ENCODE results near the gene TACO1.

Gene TACO1

GRCh38 chr17:63649813-63650212 lies 49.1 kb downstream of the TACO1 start:
- peaks cover 4% of the 10 kb centered on the region; the same call in 1 of the 2 replicates for H3K4me1 ChIP-seq (ENCODE audit: control insufficient read depth, insufficient read depth, low read length)
- no peak for DNase-seq (ENCODE audit: low read depth, low spot score)
- no peaks in the 10 kb centered on the region for H3K9me3 ChIP-seq (ENCODE audit: control insufficient read depth, insufficient read depth, low read length)
- no peak overlapping the region for H3K4me3 ChIP-seq (ENCODE audit: low read length)
- H3K27me3 ChIP-seq (ENCODE audit: control insufficient read depth, insufficient read depth, low read length): no peaks in the 10 kb centered on the region
- no peaks in the 10 kb centered on the region; the same call in 1 of the 2 replicates for H3K36me3 ChIP-seq (ENCODE audit: control insufficient read depth, insufficient read depth, low read length)
- no CpG with 5 or more reads among the region's 1 CpG for WGBS (ENCODE audit: insufficient coverage, insufficient read length)
- no peak overlapping the region for H3K27ac ChIP-seq (ENCODE audit: low read length)

- Histone ChIP-seq H3K27ac (ENCODE audit: low read length) (no peak overlapping the region), H3K9me3 (ENCODE audit: control insufficient read depth, insufficient read depth, low read length) (no peaks in the 10 kb centered on the region), H3K4me3 (ENCODE audit: low read length) (no peak overlapping the region), H3K4me1 (ENCODE audit: control insufficient read depth, insufficient read depth, low read length) (peaks cover 3% of the 10 kb centered on the region; the same call in 1 of the 2 replicates), H3K27me3 (ENCODE audit: control insufficient read depth, insufficient read depth, low read length) (no peaks in the 10 kb centered on the region), H3K36me3 (ENCODE audit: control insufficient read depth, insufficient read depth, low read length) (no peaks in the 10 kb centered on the region; the same call in 1 of the 2 replicates)
- no peak for DNase-seq (ENCODE audit: low read depth, low spot score)
- no CpG with 5 or more reads among the region's 3 CpGs for WGBS (ENCODE audit: insufficient coverage, insufficient read length)
Measured at GRCh38 chr17:63652106-63652505, 51.4 kb downstream of the TACO1 start.

- H3K36me3 ChIP-seq (ENCODE audit: control insufficient read depth, insufficient read depth, low read length): peaks cover 2% of the 10 kb centered on the region; the same call in 1 of the 2 replicates
- WGBS (ENCODE audit: insufficient coverage, insufficient read length): no CpG with 5 or more reads among the region's 2 CpGs
- no peak for DNase-seq (ENCODE audit: low read depth, low spot score)
Measured at GRCh38 chr17:63653050-63653449, 52.4 kb downstream of the TACO1 start.

GRCh38 chr17:63657786-63658185 lies 57.1 kb downstream of the TACO1 start:
- Histone ChIP-seq H3K4me3 (ENCODE audit: low read length) (no peak overlapping the region), H3K9me3 (ENCODE audit: control insufficient read depth, insufficient read depth, low read length) (no peaks in the 10 kb centered on the region), H3K27ac (ENCODE audit: low read length) (no peak overlapping the region), H3K4me1 (ENCODE audit: control insufficient read depth, insufficient read depth, low read length) (no peaks in the 10 kb centered on the region; the same call in 1 of the 2 replicates), H3K36me3 (ENCODE audit: control insufficient read depth, insufficient read depth, low read length) (peaks cover 2% of the 10 kb centered on the region; the same call in 1 of the 2 replicates), H3K27me3 (ENCODE audit: control insufficient read depth, insufficient read depth, low read length) (no peaks in the 10 kb centered on the region)
- no CpG with 5 or more reads among the region's 3 CpGs for WGBS (ENCODE audit: insufficient coverage, insufficient read length)
- DNase-seq (ENCODE audit: low read depth, low spot score): no peak

More at GRCh38 chr17:63653050-63653449, 52.4 kb downstream of the TACO1 start:
- no peaks in the 10 kb centered on the region for H3K27me3 ChIP-seq (ENCODE audit: control insufficient read depth, insufficient read depth, low read length)
- H3K9me3 ChIP-seq (ENCODE audit: control insufficient read depth, insufficient read depth, low read length): no peaks in the 10 kb centered on the region
- no peak overlapping the region for H3K27ac ChIP-seq (ENCODE audit: low read length)
- no peak overlapping the region for H3K4me3 ChIP-seq (ENCODE audit: low read length)
- no peaks in the 10 kb centered on the region for H3K4me1 ChIP-seq (ENCODE audit: control insufficient read depth, insufficient read depth, low read length)

Data from iPS DF 6.9 (cell line).